ENCODE results near the gene UBLCP1. TPM values are rescaled to one million over a fixed set of nuclear protein-coding genes. Genes with fewer than 3 reads are reported as not detected.

The UBLCP1 gene
- total and polyA plus RNA-seq, 2 of the 13 experiments (the other 11 are each of a cell fraction or from before 2014, with no cell fraction given), result 6.5 to 12.6 TPM

DNA sequence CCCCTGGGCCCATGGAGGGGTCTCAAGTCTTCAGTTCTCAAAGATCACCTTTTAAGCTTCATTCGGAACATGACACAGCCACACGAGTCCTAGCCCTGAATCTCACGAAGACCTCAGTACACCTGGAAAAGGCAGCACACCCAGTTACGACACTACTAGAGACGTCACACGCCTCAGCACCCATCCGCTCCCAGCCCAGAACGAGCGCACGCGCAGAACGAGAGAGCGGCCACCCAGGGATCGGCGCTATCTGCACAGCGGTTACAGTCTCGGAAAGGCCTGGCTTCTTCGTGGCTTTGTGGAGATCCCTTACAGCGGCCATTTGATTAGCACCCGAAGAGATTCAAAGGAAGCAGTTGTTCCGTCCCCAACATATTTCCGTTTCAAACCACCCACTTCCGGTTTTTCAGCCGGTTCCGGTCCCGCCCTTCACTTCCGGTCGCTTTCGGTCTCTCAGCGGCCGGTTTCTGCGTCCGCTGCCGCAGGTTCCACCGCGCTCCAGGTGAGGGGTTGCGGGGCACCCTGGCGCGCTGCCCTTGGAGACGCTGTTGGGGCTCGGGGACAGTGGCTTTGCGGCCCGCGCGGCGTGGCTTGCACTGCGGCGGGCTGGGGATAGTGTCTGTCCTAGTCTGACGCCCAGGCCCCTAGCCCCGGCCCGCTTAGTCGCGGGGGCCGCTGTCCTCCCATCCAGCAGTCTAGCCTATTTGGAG, at the start of gene UBLCP1 (continued):
- TF ChIP-seq PITX1 (CRISPR knock-in tag; IDR thresholded peaks at IDR 0.05) (peak; percentile 60; the same call in 1 of the 2 replicates), GFI1 (CRISPR knock-in tag; IDR thresholded peaks at IDR 0.05; ENCODE audit: borderline replicate concordance) (no peak), ATF1 (CRISPR knock-in tag; IDR thresholded peaks at IDR 0.05) (peak; percentile 80; the same call in 1 of the 2 replicates), CHD2 (IDR thresholded peaks at IDR 0.05; ENCODE audit: low read depth, low read length) (no peak), SIX4 (CRISPR knock-in tag; IDR thresholded peaks at IDR 0.05) (no peak), ZBTB1 (CRISPR knock-in tag; IDR thresholded peaks at IDR 0.05; ENCODE audit: borderline replicate concordance) (no peak), ZC3H4 (CRISPR knock-in tag; IDR thresholded peaks at IDR 0.05; ENCODE audit: borderline replicate concordance) (no peak), HNRNPH1 (optimal IDR thresholded peaks at IDR 0.05; ENCODE audit: low read depth, low read length) (no peak), MEF2D (CRISPR knock-in tag; IDR thresholded peaks at IDR 0.05) (no peak; the same call in 1 of the 2 replicates), SMAD1 (CRISPR knock-in tag; IDR thresholded peaks at IDR 0.05; ENCODE audit: borderline replicate concordance, low read depth) (no peak; the same call in 1 of the 2 replicates), HOXA3 (CRISPR knock-in tag; IDR thresholded peaks at IDR 0.05) (peak; percentile 69), ZNF564 (CRISPR knock-in tag; IDR thresholded peaks at IDR 0.05) (no peak)
- TF ChIP-seq, protein P1, sequence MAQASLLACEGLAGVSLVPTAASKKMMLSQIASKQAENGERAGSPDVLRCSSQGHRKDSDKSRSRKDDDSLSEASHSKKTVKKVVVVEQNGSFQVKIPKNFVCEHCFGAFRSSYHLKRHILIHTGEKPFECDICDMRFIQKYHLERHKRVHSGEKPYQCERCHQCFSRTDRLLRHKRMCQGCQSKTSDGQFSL (CRISPR knock-in tag; IDR thresholded peaks at IDR 0.05), result no peak
- TF ChIP-seq, protein P2, sequence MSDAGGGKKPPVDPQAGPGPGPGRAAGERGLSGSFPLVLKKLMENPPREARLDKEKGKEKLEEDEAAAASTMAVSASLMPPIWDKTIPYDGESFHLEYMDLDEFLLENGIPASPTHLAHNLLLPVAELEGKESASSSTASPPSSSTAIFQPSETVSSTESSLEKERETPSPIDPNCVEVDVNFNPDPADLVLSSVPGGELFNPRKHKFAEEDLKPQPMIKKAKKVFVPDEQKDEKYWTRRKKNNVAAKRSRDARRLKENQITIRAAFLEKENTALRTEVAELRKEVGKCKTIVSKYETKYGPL (CRISPR knock-in tag; IDR thresholded peaks at IDR 0.05), result no peak
- TF ChIP-seq, protein P3, sequence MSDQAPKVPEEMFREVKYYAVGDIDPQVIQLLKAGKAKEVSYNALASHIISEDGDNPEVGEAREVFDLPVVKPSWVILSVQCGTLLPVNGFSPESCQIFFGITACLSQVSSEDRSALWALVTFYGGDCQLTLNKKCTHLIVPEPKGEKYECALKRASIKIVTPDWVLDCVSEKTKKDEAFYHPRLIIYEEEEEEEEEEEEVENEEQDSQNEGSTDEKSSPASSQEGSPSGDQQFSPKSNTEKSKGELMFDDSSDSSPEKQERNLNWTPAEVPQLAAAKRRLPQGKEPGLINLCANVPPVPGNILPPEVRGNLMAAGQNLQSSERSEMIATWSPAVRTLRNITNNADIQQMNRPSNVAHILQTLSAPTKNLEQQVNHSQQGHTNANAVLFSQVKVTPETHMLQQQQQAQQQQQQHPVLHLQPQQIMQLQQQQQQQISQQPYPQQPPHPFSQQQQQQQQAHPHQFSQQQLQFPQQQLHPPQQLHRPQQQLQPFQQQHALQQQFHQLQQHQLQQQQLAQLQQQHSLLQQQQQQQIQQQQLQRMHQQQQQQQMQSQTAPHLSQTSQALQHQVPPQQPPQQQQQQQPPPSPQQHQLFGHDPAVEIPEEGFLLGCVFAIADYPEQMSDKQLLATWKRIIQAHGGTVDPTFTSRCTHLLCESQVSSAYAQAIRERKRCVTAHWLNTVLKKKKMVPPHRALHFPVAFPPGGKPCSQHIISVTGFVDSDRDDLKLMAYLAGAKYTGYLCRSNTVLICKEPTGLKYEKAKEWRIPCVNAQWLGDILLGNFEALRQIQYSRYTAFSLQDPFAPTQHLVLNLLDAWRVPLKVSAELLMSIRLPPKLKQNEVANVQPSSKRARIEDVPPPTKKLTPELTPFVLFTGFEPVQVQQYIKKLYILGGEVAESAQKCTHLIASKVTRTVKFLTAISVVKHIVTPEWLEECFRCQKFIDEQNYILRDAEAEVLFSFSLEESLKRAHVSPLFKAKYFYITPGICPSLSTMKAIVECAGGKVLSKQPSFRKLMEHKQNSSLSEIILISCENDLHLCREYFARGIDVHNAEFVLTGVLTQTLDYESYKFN (CRISPR knock-in tag; conservative IDR thresholded peaks at IDR 0.05), result peak; percentile 28; the same call in 1 of the 2 replicates
- TF ChIP-seq, protein P4, sequence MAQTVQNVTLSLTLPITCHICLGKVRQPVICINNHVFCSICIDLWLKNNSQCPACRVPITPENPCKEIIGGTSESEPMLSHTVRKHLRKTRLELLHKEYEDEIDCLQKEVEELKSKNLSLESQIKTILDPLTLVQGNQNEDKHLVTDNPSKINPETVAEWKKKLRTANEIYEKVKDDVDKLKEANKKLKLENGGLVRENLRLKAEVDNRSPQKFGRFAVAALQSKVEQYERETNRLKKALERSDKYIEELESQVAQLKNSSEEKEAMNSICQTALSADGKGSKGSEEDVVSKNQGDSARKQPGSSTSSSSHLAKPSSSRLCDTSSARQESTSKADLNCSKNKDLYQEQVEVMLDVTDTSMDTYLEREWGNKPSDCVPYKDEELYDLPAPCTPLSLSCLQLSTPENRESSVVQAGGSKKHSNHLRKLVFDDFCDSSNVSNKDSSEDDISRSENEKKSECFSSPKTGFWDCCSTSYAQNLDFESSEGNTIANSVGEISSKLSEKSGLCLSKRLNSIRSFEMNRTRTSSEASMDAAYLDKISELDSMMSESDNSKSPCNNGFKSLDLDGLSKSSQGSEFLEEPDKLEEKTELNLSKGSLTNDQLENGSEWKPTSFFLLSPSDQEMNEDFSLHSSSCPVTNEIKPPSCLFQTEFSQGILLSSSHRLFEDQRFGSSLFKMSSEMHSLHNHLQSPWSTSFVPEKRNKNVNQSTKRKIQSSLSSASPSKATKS (CRISPR knock-in tag; IDR thresholded peaks at IDR 0.05), result no peak
- TF ChIP-seq, protein P5, sequence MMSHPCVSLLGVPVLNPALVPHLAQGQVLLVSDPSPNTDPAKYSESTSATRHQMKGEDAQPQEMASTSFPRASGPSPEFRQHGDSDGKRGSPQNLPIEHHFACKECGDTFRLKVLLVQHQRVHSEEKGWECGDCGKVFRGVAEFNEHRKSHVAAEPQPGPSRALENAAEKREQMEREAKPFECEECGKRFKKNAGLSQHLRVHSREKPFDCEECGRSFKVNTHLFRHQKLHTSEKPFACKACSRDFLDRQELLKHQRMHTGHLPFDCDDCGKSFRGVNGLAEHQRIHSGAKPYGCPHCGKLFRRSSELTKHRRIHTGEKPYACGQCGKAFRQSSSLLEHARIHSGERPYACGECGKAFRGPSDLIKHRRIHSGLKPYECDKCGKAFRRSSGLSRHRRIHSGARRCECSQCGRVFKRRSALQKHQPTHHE (CRISPR knock-in tag; IDR thresholded peaks at IDR 0.05; ENCODE audit: borderline replicate concordance), result peak; percentile 53; the same call in 1 of the 2 replicates
